HepG2 (cell line): ENCODE data around the gene ENPP1. TPM values are rescaled to one million over a fixed set of nuclear protein-coding genes. Genes with fewer than 3 reads are reported as not detected.

ENCODE experiments used
- ATAC-seq: fragments of 200-7000 bp; cut with Tn5 transposase; 3 replicates; pipeline ENCODE4 v1.9.1; 2020; ENCODE audit warnings: mild to moderate bottlenecking, moderate library complexity
- BruUV-seq: library from RNA; stranded (reverse); fragments of 400-500 nt; replicated peaks from 2 replicates; lab custom pipeline; 2021; lab: Mats Ljungman, UMichigan
- CTCF ChIA-PET: fragments of 300-600 bp; formaldehyde crosslinking; extraction: SDS; loops from one replicate; lab custom pipeline; 2021; ENCODE audit warnings: low total read pairs, inconsistent platforms, low intra/inter-chr PET ratio; lab: Yijun Ruan, JAX
- POLR2A ChIA-PET: fragments of 350-600 bp; sonication (Branson Sonifier 250); formaldehyde crosslinking; loops from one replicate; lab custom pipeline; 2020; ENCODE audit warnings: antibody characterized with exemption, inconsistent platforms; lab: Yijun Ruan, JAX
- DNase-seq: peaks from one replicate; pipeline ENCODE4 v3.0.0-alpha.2; 2015; ENCODE audit warnings: low spot score
- FAIRE-seq: peaks from 3 replicates; lab custom pipeline; 2011; peaks lifted over from hg19 to GRCh38; lab: Jason Lieb, UNC
- H2AFZ ChIP-seq: one replicate; pipeline ENCODE4 v1.6.1; 2011; ENCODE audit warnings: low read length, inconsistent platforms
- H3K27ac ChIP-seq: fragments of 300-600 bp; 3 replicates; pipeline ENCODE4 v1.8.0; 2011; ENCODE audit warnings: mixed run types, mild to moderate bottlenecking, mixed read lengths, low read length, inconsistent platforms; ENCODE audit not compliant: insufficient read depth; ENCODE audit errors: extremely low read length
- H3K27me3 ChIP-seq, 2 experiments: fragments of 200-600 bp in 1 of 2; 2 replicates in 1 of 2; 3 replicates in 1 of 2; pipeline versions ENCODE4 v1.6.0 to v1.8.0; 2011; ENCODE audit warnings: low read length in 2 of 2, mild to moderate bottlenecking in 2 of 2, moderate library complexity in 2 of 2, inconsistent platforms in 1 of 2; ENCODE audit not compliant: insufficient read depth in 2 of 2, control insufficient read depth in 1 of 2
- H3K36me3 ChIP-seq, 2 experiments: fragments of 200-600 bp in 1 of 2; replicated peaks in 1 of 2; 2 replicates in 1 of 2; 3 replicates in 1 of 2; pipeline versions ENCODE4 v1.5.1 to v1.8.0; 2011; ENCODE audit warnings: low read length in 2 of 2, inconsistent platforms in 1 of 2; ENCODE audit not compliant: insufficient read depth in 2 of 2, control insufficient read depth in 1 of 2
- H3K4me1 ChIP-seq: 2 replicates; pipeline ENCODE4 v1.5.1; 2012; ENCODE audit warnings: low read length, inconsistent platforms; ENCODE audit not compliant: insufficient read depth
- H3K4me2 ChIP-seq: 2 replicates; pipeline ENCODE4 v1.6.0; 2011; ENCODE audit warnings: low read depth, low read length, inconsistent platforms
- H3K4me3 ChIP-seq, 3 experiments: fragments of 200-600 bp in 1 of 3; sonication (generic), shearing (Covaris generic) in 1 of 3; replicated peaks in 1 of 3; 2 replicates each; pipeline ENCODE4 v1.5.1; 2011 to 2016; ENCODE audit warnings: low read length in 3 of 3, inconsistent platforms in 2 of 3, low read depth in 2 of 3, mild to moderate bottlenecking in 2 of 3, control low read depth in 1 of 3, mixed read lengths in 1 of 3; ENCODE audit not compliant: insufficient read depth in 1 of 3
- H3K79me2 ChIP-seq: one replicate; pipeline ENCODE4 v1.6.1; 2011; ENCODE audit warnings: low read length, inconsistent platforms; ENCODE audit not compliant: insufficient read depth
- H3K9ac ChIP-seq: 2 replicates; pipeline ENCODE4 v1.6.0; 2011; ENCODE audit warnings: mild to moderate bottlenecking, low read depth, low read length, inconsistent platforms; ENCODE audit not compliant: insufficient read depth
- H3K9me3 ChIP-seq: 2 replicates; pipeline ENCODE4 v1.5.1; 2012; ENCODE audit warnings: mild to moderate bottlenecking, low read length
- H4K20me1 ChIP-seq: 2 replicates; pipeline ENCODE4 v1.6.0; 2011; ENCODE audit warnings: inconsistent platforms, mild to moderate bottlenecking, low read length, moderate library complexity; ENCODE audit not compliant: insufficient read depth
- ETV5 ChIP-seq: IDR thresholded peaks from 2 replicates; pipeline ENCODE4 v1.6.1; 2018; ENCODE audit warnings: missing biosample characterization, missing genetic modification reagents, inconsistent platforms, borderline replicate concordance
- HOXA3 ChIP-seq: sonication (generic); formaldehyde crosslinking; IDR thresholded peaks from 2 replicates; pipeline ENCODE4 v1.5.0; 2020; ENCODE audit warnings: missing genetic modification reagents
- ISX ChIP-seq: sonication (generic); formaldehyde crosslinking; conservative IDR thresholded peaks from 2 replicates; pipeline ENCODE4 v1.5.0; 2020; ENCODE audit warnings: missing genetic modification reagents
- RFX5 ChIP-seq: IDR thresholded peaks from 2 replicates; pipeline ENCODE4 v1.6.1; 2011; ENCODE audit warnings: low read depth, low read length, improper control_type of control experiment
- TEAD3 ChIP-seq: optimal IDR thresholded peaks from 2 replicates; pipeline ENCODE3; 2016; ENCODE audit warnings: borderline replicate concordance
- U2AF2 ChIP-seq: fragments of 200-400 bp; formaldehyde crosslinking; IDR thresholded peaks from 2 replicates; pipeline ENCODE4 v1.6.1; 2017; ENCODE audit warnings: low read depth, mild to moderate bottlenecking, low read length
- ZFP62 ChIP-seq: sonication (generic); formaldehyde crosslinking; IDR thresholded peaks from 2 replicates; pipeline ENCODE4 v1.4.0; 2020; ENCODE audit warnings: missing genetic modification reagents
- ZMYM2 ChIP-seq: sonication (generic); formaldehyde crosslinking; IDR thresholded peaks from 2 replicates; pipeline ENCODE4 v1.8.0; 2022; ENCODE audit warnings: mild to moderate bottlenecking, missing genetic modification reagents
- ZNF431 ChIP-seq: sonication (generic); formaldehyde crosslinking; IDR thresholded peaks from 2 replicates; pipeline ENCODE4 v1.9.0; 2022; ENCODE audit warnings: missing genetic modification reagents, low read depth, mild to moderate bottlenecking, borderline replicate concordance
- ZNF670 ChIP-seq: sonication (generic); formaldehyde crosslinking; IDR thresholded peaks from 2 replicates; pipeline ENCODE4 v1.8.0; 2022; ENCODE audit warnings: mild to moderate bottlenecking, missing genetic modification reagents, borderline replicate concordance
- WGBS: methylation state at CpG from one replicate; pipeline ENCODE4 v1.1.6; 2017; ENCODE audit warnings: low lambda C conversion rate; 5-methylcytosine and 5-hydroxymethylcytosine counted together
- in situ Hi-C: cut with HindIII; loops from 2 replicates; pipeline ENCODE4 v1.10.0; 2017; ENCODE audit warnings: low pct_unique_long_range_greater_than_20kb; ENCODE audit not compliant: extremely low pct_ligation_motif_present
- intact Hi-C: fragments of 100-400 bp; cut with micrococcal nuclease; formaldehyde crosslinking; loops from one replicate; pipeline ENCODE4 v1.10.0; 2022; ENCODE audit not compliant: unreplicated experiment
- polyA plus RNA-seq, 8 experiments: library from polyadenylated mRNA; depleted of rRNA in 3 of 8; stranded (reverse) in 7 of 8; unstranded in 1 of 8; fragments of >200 nt; fragmentation: Illumina TruSeq in 4 of 8; extraction: Trizol in 4 of 8; gene quantifications; 2 replicates each; pipeline versions ENCODE4 v1.2.1 to v1.2.3, GENCODE V29; 2011 to 2016; ENCODE audit warnings: low read depth in 4 of 8, missing spikeins in 1 of 8, mixed read lengths in 1 of 8; ENCODE audit not compliant: insufficient read depth in 1 of 8
- total RNA-seq, 5 experiments: library from RNA; depleted of rRNA; stranded (reverse); fragments of >200 nt; fragmentation: Illumina TruSeq; extraction: Trizol; gene quantifications; 2 replicates each; pipeline ENCODE4 v1.2.3, GENCODE V29; 2016; ENCODE audit warnings: low read depth in 1 of 5
- TF ChIP-seq, protein P1 (sequence below): sonication (generic); formaldehyde crosslinking; IDR thresholded peaks from 2 replicates; pipeline ENCODE4 v1.8.1; 2022; ENCODE audit warnings: mild to moderate bottlenecking, missing genetic modification reagents

Gene ENPP1
- total and polyA plus RNA-seq, 2 of the 13 experiments (the other 11 are each of a cell fraction or from before 2014, with no cell fraction given), result 56.5 to 160 TPM

GRCh38 chr6:131914234-131914633, 106.4 kb downstream of the ENPP1 start:
- Histone ChIP-seq H2AFZ (no peak overlapping the region), H3K9me3 (no peaks in the 10 kb centered on the region), H3K9ac (no peak overlapping the region), H3K4me3 (no peak overlapping the region), H4K20me1 (no peaks in the 10 kb centered on the region), H3K4me2 (no peak overlapping the region), H3K36me3 (no peaks in the 10 kb centered on the region), H3K27ac (no peak overlapping the region), H3K4me1 (peaks cover 29% of the 10 kb centered on the region), H3K27me3 (no peaks in the 10 kb centered on the region), H3K79me2 (no peaks in the 10 kb centered on the region)
- intact Hi-C loops, result no loop called here
- FAIRE-seq, result no peak
- POLR2A ChIA-PET, result no interaction called here
- no peak for TF ChIP-seq TEAD3 (CRISPR knock-in tag)
- no peak for TF ChIP-seq ZNF670 (CRISPR knock-in tag)
- no peak for TF ChIP-seq RFX5
- TF ChIP-seq HOXA3 (CRISPR knock-in tag), result no peak
- TF ChIP-seq ISX (CRISPR knock-in tag), result no peak
- no peak for TF ChIP-seq U2AF2
- TF ChIP-seq, protein P1, sequence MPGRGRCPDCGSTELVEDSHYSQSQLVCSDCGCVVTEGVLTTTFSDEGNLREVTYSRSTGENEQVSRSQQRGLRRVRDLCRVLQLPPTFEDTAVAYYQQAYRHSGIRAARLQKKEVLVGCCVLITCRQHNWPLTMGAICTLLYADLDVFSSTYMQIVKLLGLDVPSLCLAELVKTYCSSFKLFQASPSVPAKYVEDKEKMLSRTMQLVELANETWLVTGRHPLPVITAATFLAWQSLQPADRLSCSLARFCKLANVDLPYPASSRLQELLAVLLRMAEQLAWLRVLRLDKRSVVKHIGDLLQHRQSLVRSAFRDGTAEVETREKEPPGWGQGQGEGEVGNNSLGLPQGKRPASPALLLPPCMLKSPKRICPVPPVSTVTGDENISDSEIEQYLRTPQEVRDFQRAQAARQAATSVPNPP, result no peak
- no peak for TF ChIP-seq ETV5 (CRISPR knock-in tag)
- TF ChIP-seq ZFP62 (CRISPR knock-in tag), result no peak
- no peak for TF ChIP-seq ZNF431 (CRISPR knock-in tag)
- no peak for TF ChIP-seq ZMYM2 (CRISPR knock-in tag)
- CTCF ChIA-PET, result interaction anchor here (1.6 to 2.8 kb wide), 3 partner anchors 219 to 384 kb away, joined by 4 to 15 read pairs (median 9); no protein-coding TSS in a partner anchor
- 0% methylated on average over 1 of the region's 1 CpG for WGBS
- ATAC-seq, result no peak
- DNase-seq, result no peak
- in situ Hi-C loops, result loop anchor here (5.0 kb wide), 1 partner anchor 222 kb away; no protein-coding TSS in a partner anchor
- no TSS peak for BruUV-seq
